Stimulated activated CD8-positive, alpha-beta memory T cell treated with anti-CD3 and anti-CD28 coated beads, Interleukin-2, amount 100 ng/mL, for 48 hours (primary cell): ENCODE results near the gene PRDX5.

ENCODE experiments used
- DNase-seq, 2 donors: peaks; one replicate each; pipeline ENCODE4 v3.0.0-alpha.2; 2020; ENCODE audit warnings: low read depth in 2 of 2

PRDX5 gene

DNA sequence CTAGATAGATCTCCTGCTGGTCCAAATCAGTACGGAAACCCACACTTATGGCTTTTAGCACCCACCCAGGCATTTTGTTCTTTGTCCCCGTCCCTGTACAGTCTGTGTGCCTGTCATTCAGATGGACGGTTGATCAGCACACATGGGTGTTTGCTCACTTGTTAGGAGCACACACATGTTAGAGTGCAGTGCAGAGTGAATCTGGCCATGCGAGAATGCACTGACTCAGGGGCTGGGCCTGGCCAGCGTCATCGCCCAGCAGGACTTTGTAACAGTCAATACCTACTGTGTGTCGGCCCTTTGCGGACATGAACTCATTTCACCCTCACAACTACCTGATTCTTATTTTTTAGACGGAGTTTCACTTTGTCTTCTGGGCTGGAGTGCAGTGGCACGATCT lies 44.4 kb downstream of the PRDX5 start:
- no peak for DNase-seq

- DNase-seq = no peak
These were observed 46.5 kb downstream of the PRDX5 start for GRCh38 chr11:64364435-64364834.

GRCh38 chr11:64364911-64365310 lies 47.0 kb downstream of the PRDX5 start:
- no peak for DNase-seq

- DNase-seq = no peak
These were observed 48.8 kb downstream of the PRDX5 start for GRCh38 chr11:64366751-64367150.

- no peak for DNase-seq
These were observed 50.2 kb downstream of the PRDX5 start for GRCh38 chr11:64367931-64368672.

DNA sequence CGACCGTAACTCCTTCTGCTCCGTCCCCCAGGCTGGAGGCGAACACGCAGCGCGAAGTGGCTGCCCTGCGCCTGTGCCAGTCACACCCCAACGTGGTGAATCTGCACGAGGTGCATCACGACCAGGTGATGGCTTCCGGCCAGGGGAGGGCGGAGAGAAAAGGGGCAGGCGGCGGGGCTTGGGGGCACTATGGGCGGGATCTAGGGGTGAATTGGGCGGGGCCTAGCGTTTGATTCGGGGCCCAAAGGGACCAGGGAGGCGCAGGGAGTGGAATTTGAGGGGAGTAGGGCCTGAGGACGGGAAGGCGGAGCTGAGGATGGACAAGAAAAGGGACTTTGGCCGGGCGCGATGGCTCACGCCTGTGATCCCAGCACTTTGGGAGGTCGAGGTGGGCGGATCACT lies 50.8 kb downstream of the PRDX5 start:
- DNase-seq = no peak

GRCh38 chr11:64369440-64370421 lies 51.8 kb downstream of the PRDX5 start:
- no peak for DNase-seq

GRCh38 chr11:64371201-64371600 lies 53.3 kb downstream of the PRDX5 start:
- no peak for DNase-seq
